Panc1 (cell line): ENCODE results near the gene GNE. TPM values are rescaled to one million over a fixed set of nuclear protein-coding genes. Genes with fewer than 3 reads are reported as not detected.

Source experiments
- ATAC-seq: fragments of 200-7000 bp; cut with Tn5 transposase; 2 replicates; pipeline ENCODE4 v1.9.1; 2020; ENCODE audit warnings: mild to moderate bottlenecking, moderate library complexity
- BruUV-seq: library from RNA; stranded (reverse); fragments of 400-500 nt; replicated peaks from 2 replicates; lab custom pipeline; 2021; lab: Mats Ljungman, UMichigan
- CTCF ChIA-PET: fragments of 300-600 bp; sonication (Branson Sonifier 250); formaldehyde crosslinking; loops from one replicate; lab custom pipeline; 2022; ENCODE audit warnings: antibody characterized with exemption; lab: Charles Lee
- POLR2A ChIA-PET: fragments of 300-600 bp; sonication (Branson Sonifier 250); formaldehyde crosslinking; loops from one replicate; lab custom pipeline; 2022; ENCODE audit warnings: antibody characterized with exemption; lab: Charles Lee
- DNase-seq: peaks from one replicate; pipeline ENCODE4 v3.0.0-alpha.2; 2010; ENCODE audit warnings: low read depth, low spot score
- H3K27ac ChIP-seq: 2 replicates; pipeline ENCODE4 v1.5.1; 2011; ENCODE audit warnings: mild to moderate bottlenecking, low read length, inconsistent platforms
- H3K27me3 ChIP-seq: fragments of 200-500 bp; sonication (Bioruptor generic); 2 replicates; pipeline ENCODE4 v1.6.0; 2014; ENCODE audit warnings: low read length, inconsistent platforms; ENCODE audit not compliant: control insufficient read depth, insufficient read depth
- H3K36me3 ChIP-seq: fragments of 200-500 bp; sonication (Bioruptor generic); 2 replicates; pipeline ENCODE4 v1.5.1; 2014; ENCODE audit warnings: inconsistent platforms, mild to moderate bottlenecking, low read length, moderate library complexity; ENCODE audit not compliant: control insufficient read depth, insufficient read depth
- H3K4me1 ChIP-seq: 2 replicates; pipeline ENCODE4 v1.5.1; 2011; ENCODE audit warnings: inconsistent platforms, mild to moderate bottlenecking, low read length, moderate library complexity; ENCODE audit not compliant: control insufficient read depth, insufficient read depth
- H3K4me3 ChIP-seq, 2 experiments: 2 replicates each; pipeline ENCODE4 v1.5.1; 2011 to 2012; ENCODE audit warnings: low read depth in 2 of 2, low read length in 2 of 2, mild to moderate bottlenecking in 2 of 2, inconsistent platforms in 1 of 2, moderate library complexity in 1 of 2
- H3K9me3 ChIP-seq: fragments of 200-500 bp; sonication (Bioruptor generic); 2 replicates; pipeline ENCODE4 v1.5.1; 2014; ENCODE audit warnings: low read depth, mild to moderate bottlenecking, inconsistent platforms, low read length, moderate library complexity; ENCODE audit not compliant: control insufficient read depth, insufficient read depth
- CTCF ChIP-seq: fragments of 450-650 bp; IDR thresholded peaks from 2 replicates; pipeline ENCODE4 v1.5.1; 2017; ENCODE audit warnings: mild to moderate bottlenecking
- POLR2AphosphoS5 ChIP-seq: IDR thresholded peaks from 2 replicates; pipeline ENCODE4 v1.6.1; 2012; ENCODE audit warnings: mild to moderate bottlenecking, low read depth, low read length, moderate library complexity
- SIN3A ChIP-seq: IDR thresholded peaks from 2 replicates; pipeline ENCODE4 v1.6.1; 2012; ENCODE audit warnings: low read depth, mild to moderate bottlenecking, low read length, moderate library complexity, borderline replicate concordance; ENCODE audit not compliant: insufficient read depth
- TCF7L2 ChIP-seq: IDR thresholded peaks from 2 replicates; pipeline ENCODE4 v1.6.1; 2011; ENCODE audit warnings: mild to moderate bottlenecking, low read depth, low read length, inconsistent platforms
- in situ Hi-C: cut with HindIII; loops from 2 replicates; pipeline ENCODE4 v1.10.0; 2016; ENCODE audit warnings: low sequenced_read_pairs, low pct_unique_long_range_greater_than_20kb
- intact Hi-C: fragments of 100-400 bp; cut with micrococcal nuclease; formaldehyde crosslinking; loops from one replicate; pipeline ENCODE4 v1.10.0; 2022; ENCODE audit not compliant: unreplicated experiment
- total RNA-seq: library from RNA; stranded (reverse); gene quantifications from one replicate; pipeline ENCODE4 v1.2.1, GENCODE V29; 2021; ENCODE audit not compliant: unreplicated experiment
- TF ChIP-seq, protein P1 (sequence below), 2 experiments: IDR thresholded peaks; 2 replicates each; pipeline ENCODE4 v1.6.1; 2011 to 2012; ENCODE audit warnings: low read depth in 2 of 2, control low read depth in 1 of 2, low read length in 1 of 2, mild to moderate bottlenecking in 1 of 2, moderate library complexity in 1 of 2; ENCODE audit not compliant: insufficient read depth in 1 of 2

GNE gene
- total RNA-seq, 1 experiment from 2014 or later, result 107 TPM

DNA sequence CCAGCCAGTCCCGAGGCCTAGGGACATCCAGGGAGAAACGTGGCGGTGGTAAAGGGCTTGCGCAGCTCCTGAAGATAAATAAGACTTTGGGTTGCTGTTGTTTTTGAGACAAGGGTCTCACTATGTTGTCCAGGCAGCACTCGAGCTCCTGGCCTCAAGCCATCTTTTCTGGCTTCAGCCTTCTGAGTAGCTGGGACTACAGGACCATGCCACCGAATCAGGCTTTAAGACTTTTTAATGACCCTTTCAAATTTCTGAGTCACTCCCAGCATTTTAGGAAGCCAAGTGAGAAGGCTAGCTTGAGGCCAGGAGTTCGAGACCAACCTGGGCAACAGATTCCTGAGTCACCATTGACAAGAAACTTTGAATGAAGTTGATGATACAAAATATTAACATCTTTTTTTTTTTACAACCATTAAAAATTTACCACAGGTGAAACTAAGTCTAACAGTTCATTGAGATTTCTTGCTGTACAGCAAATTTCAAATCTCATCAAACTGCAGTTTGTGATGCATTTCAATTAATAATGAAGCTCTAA lies 817 bp upstream of the GNE start:
- TF ChIP-seq TCF7L2 (no peak), SIN3A (no peak), CTCF (no peak), POLR2AphosphoS5 (no peak)
- TF ChIP-seq, protein P1, sequence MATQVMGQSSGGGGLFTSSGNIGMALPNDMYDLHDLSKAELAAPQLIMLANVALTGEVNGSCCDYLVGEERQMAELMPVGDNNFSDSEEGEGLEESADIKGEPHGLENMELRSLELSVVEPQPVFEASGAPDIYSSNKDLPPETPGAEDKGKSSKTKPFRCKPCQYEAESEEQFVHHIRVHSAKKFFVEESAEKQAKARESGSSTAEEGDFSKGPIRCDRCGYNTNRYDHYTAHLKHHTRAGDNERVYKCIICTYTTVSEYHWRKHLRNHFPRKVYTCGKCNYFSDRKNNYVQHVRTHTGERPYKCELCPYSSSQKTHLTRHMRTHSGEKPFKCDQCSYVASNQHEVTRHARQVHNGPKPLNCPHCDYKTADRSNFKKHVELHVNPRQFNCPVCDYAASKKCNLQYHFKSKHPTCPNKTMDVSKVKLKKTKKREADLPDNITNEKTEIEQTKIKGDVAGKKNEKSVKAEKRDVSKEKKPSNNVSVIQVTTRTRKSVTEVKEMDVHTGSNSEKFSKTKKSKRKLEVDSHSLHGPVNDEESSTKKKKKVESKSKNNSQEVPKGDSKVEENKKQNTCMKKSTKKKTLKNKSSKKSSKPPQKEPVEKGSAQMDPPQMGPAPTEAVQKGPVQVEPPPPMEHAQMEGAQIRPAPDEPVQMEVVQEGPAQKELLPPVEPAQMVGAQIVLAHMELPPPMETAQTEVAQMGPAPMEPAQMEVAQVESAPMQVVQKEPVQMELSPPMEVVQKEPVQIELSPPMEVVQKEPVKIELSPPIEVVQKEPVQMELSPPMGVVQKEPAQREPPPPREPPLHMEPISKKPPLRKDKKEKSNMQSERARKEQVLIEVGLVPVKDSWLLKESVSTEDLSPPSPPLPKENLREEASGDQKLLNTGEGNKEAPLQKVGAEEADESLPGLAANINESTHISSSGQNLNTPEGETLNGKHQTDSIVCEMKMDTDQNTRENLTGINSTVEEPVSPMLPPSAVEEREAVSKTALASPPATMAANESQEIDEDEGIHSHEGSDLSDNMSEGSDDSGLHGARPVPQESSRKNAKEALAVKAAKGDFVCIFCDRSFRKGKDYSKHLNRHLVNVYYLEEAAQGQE (IDR thresholded peaks at IDR 0.05; ENCODE audit: insufficient read depth in 1 of 2, low read depth in 2 of 2, low read length in 1 of 2), result no peak
- intact Hi-C loops, result no loop called here
- in situ Hi-C loops, result no loop called here
- Histone ChIP-seq H3K4me3 (peak overlapping the region; percentile 62 to 63), H3K27ac (peak overlapping the region; percentile 98), H3K9me3 (no peaks in the 10 kb centered on the region), H3K36me3 (no peaks in the 10 kb centered on the region), H3K4me1 (peaks cover 29% of the 10 kb centered on the region), H3K27me3 (no peaks in the 10 kb centered on the region)
- ChIA-PET CTCF (interaction anchor here (0.5 to 1.2 kb wide), 4 partner anchors 36 to 286 kb away, joined by 4 to 6 read pairs (median 4); no protein-coding TSS in a partner anchor), POLR2A (interaction anchor here (0.7 to 1.3 kb wide), 4 partner anchors 33 to 468 kb away, joined by 3 to 9 read pairs (median 3); no protein-coding TSS in a partner anchor)
- ATAC-seq, result no peak
- no peak for DNase-seq
- TSS peak; percentile 95 for BruUV-seq

- no peaks in the 10 kb centered on the region for H3K27me3 ChIP-seq
- intact Hi-C loops (no loop called here), in situ Hi-C loops (no loop called here)
- H3K27ac ChIP-seq, result 0 out of 2 replicates have a peak overlapping the region, but pooled peaks have one; percentile 21
- TF ChIP-seq POLR2AphosphoS5 (no peak), TCF7L2 (no peak), CTCF (no peak), SIN3A (no peak)
- TF ChIP-seq, protein P1 (IDR thresholded peaks at IDR 0.05; ENCODE audit: insufficient read depth in 1 of 2, low read depth in 2 of 2, low read length in 1 of 2), result no peak
- peaks cover 3% of the 10 kb centered on the region; the same call in 1 of the 2 replicates for H3K36me3 ChIP-seq
- H3K9me3 ChIP-seq, result no peaks in the 10 kb centered on the region
- no TSS peak for BruUV-seq
- CTCF ChIA-PET, result no interaction called here
- no peak overlapping the region for H3K4me3 ChIP-seq
- peaks cover 8% of the 10 kb centered on the region; the same call in 1 of the 2 replicates for H3K4me1 ChIP-seq
- no peak for DNase-seq
- ATAC-seq, result no peak
- POLR2A ChIA-PET, result no interaction called here
These were observed 6.8 kb downstream of the GNE start for GRCh38 chr9:36251428-36251827.
